AG09319 (cell line): ENCODE measurements around the gene TPSB2.

Experiments
- DNase-seq: peaks from one replicate; pipeline ENCODE4 v3.0.0-alpha.2; 2010; ENCODE audit warnings: low read depth; ENCODE audit errors: extremely low read depth
- CTCF ChIP-seq: IDR thresholded peaks from 2 replicates; pipeline ENCODE4 v1.5.1; 2011; ENCODE audit warnings: low read depth, mild to moderate bottlenecking, inconsistent platforms, low read length, moderate library complexity

TPSB2 gene

GRCh38 chr16:1220841-1221627 lies 8.9 kb downstream of the TPSB2 start:
- no peak for DNase-seq

GRCh38 chr16:1220098-1220728 lies 9.8 kb downstream of the TPSB2 start:
- DNase-seq: no peak
- TF ChIP-seq CTCF: no peak

More at GRCh38 chr16:1220841-1221627, 8.9 kb downstream of the TPSB2 start:
- TF ChIP-seq CTCF: no peak

GRCh38 chr16:1218930-1219611 lies 10.9 kb downstream of the TPSB2 start:
- no peak for DNase-seq
- TF ChIP-seq CTCF: no peak

GRCh38 chr16:1218061-1218929 lies 11.7 kb downstream of the TPSB2 start:
- no peak for DNase-seq
- no peak for TF ChIP-seq CTCF

- DNase-seq: no peak
- TF ChIP-seq CTCF: no peak
Observed at GRCh38 chr16:1217526-1217925, 12.5 kb downstream of the TPSB2 start.

- no peak for DNase-seq
- no peak for TF ChIP-seq CTCF
Observed at GRCh38 chr16:1216681-1217400, 13.1 kb downstream of the TPSB2 start.
